HFF-Myc (cell line): Measurements from ENCODE around the gene SPON1.
A peak's percentile ranks its signal among the peaks of the same experiment; 100 is the strongest.
"Not testable (repeated sequence)": the region's sequence is repeated elsewhere in the genome, so short reads cannot be mapped to it uniquely, and the experiment has no call there.

Experiments
- DNase-seq: peaks from one replicate; pipeline ENCODE4 v3.0.0-alpha.2; 2011; ENCODE audit warnings: low read depth; ENCODE audit errors: extremely low read depth
- H3K4me3 ChIP-seq: replicated peaks from 2 replicates; pipeline ENCODE4 v1.5.1; 2011; ENCODE audit warnings: low read depth, mild to moderate bottlenecking, control low read depth, low read length
- CTCF ChIP-seq: IDR thresholded peaks from 2 replicates; pipeline ENCODE4 v1.5.1; 2012; ENCODE audit warnings: mild to moderate bottlenecking, low read depth, low read length, control low read depth; ENCODE audit errors: missing control alignments

The SPON1 gene

GRCh38 chr11:13974631-13975030 lies 12.1 kb downstream of the SPON1 start:
- no peak overlapping the region for H3K4me3 ChIP-seq
- no peak for DNase-seq
- no peak for TF ChIP-seq CTCF

GRCh38 chr11:13983081-13983751 lies 20.7 kb downstream of the SPON1 start:
- TF ChIP-seq CTCF = no peak

DNA sequence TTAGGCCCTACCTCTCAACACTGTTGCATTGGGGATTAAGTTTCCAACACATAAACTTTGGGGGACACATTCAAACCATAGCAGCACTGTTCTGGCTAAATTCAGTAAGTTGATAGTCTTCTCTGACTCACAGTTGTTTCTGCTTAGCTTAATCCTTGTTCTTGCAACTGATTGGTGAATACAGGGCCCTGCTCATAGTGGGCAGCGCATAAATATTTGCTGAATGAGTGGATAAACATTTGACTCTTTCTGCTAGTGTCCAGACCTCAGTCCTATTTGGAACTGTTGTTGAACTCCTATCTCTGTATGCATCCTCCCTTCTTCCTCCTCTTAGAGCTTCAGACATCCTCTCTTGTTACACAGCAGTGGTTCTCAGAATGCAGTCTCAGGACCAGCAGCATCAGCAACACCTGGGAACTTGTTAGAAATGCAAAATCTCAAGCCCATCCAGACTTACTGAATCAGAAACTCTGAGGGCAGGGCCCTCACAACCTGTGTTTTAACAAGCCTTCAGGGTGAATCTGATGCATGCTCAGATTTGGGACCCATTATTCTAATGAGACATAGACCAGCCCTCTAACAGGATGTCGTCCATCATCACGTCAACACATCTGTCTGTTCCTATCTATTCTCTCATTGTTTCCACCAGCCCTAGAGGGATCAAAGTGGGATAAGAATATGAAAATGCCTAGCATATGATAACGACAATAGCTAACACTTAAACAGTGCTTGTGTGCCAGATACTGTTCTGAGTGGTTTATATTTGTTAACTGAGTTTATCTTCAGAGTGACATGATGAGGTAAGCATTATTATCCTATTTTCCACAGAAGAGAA lies 22.3 kb downstream of the SPON1 start:
- no peak for TF ChIP-seq CTCF
- H3K4me3 ChIP-seq = no peak overlapping the region
- peak; percentile 41 for DNase-seq

More at GRCh38 chr11:13983081-13983751, 20.7 kb downstream of the SPON1 start:
- no peak for DNase-seq
- H3K4me3 ChIP-seq = no peak overlapping the region

GRCh38 chr11:13986695-13987094 lies 24.2 kb downstream of the SPON1 start:
- not testable (repeated sequence) for DNase-seq, H3K4me3 ChIP-seq

DNA sequence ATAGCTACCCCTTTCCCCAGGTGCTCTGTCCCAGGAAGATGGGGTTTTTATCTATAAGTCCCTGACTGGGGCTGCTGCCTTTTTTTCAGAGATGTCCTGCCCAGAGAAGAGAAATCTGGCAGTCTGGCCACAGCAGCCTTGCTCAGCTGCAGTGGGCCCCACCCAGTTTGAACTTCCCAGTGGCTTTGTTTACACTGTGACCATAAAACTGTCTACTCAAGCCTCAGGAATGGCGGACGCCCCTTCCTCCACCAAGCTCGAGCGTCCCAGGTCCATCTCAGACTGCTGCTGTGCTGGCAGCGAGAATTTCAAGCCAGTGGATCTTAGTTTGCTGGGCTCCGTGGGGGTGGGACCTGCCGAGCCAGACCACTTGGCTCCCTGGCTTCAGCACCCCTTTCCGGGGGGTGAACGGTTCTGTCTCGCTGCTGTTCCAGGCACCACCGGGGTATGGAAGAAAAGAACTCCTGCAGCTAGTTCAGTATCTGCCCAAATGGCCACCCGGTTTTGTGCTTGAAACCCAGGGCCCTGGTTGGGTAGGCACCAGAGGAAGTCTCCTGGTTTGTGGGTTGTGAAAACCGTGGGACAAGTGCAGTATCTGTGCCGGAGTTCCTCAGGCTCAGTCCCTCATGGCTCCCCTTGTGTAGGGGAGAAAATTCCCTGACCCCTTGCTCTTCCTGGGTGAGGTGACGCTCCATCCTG lies 29.8 kb downstream of the SPON1 start:
- H3K4me3 ChIP-seq, DNase-seq: not testable (repeated sequence)

DNA sequence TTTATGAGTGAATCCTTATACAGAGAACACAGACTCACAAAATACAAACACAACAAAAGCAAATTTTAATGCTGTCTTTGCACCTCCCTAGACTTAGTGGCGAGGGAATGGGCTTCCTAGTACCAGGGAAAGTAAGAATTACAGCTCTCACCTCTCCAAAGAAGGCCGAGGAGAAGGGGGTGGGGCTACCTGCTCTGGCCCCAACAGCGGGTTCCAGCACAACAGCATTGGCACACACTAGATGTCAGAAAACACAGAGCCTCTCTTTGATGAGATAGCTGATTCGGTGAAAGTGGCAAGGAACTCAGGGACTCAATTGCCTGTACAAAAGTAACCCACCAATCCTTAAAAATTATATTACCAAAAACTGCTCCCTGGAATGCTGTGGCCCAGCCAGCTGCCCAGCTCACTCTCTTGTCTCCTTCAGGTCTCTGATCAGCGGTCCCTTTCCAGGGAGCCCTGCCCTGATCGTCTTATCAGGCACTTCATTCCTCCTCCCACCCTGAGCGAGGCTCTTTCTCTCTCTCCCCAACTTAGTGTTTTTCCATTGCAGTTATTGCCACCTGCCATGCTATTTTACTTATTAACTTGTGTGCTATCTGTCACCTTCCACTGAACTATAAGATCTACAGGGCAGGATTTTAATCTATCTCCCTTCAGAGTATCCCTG lies 30.7 kb downstream of the SPON1 start:
- no peak for DNase-seq
- TF ChIP-seq CTCF = no peak
- no peak overlapping the region for H3K4me3 ChIP-seq

- TF ChIP-seq CTCF = no peak
- no peak for DNase-seq
These were observed 35.4 kb downstream of the SPON1 start for GRCh38 chr11:13997881-13998280.

More at GRCh38 chr11:13997881-13998280, 35.4 kb downstream of the SPON1 start:
- no peak overlapping the region for H3K4me3 ChIP-seq
